Measurements from ENCODE around the gene CCDC102A. TPM values are rescaled to one million over a fixed set of nuclear protein-coding genes. Genes with fewer than 3 reads are reported as not detected.

CCDC102A gene
- total and polyA plus RNA-seq, 2 of the 13 experiments (the other 11 are each of a cell fraction or from before 2014, with no cell fraction given) = 2.1 to 2.8 TPM

GRCh38 chr16:57471852-57472664 lies 64.3 kb downstream of the CCDC102A start (continued):
- TF ChIP-seq SALL2 (CRISPR knock-in tag; IDR thresholded peaks at IDR 0.05) (no peak), PREB (CRISPR knock-in tag; IDR thresholded peaks at IDR 0.05) (no peak), SMC3 (IDR thresholded peaks at IDR 0.05; ENCODE audit: low read length) (no peak), ZNF598 (CRISPR knock-in tag; IDR thresholded peaks at IDR 0.05; ENCODE audit: borderline replicate concordance) (peak; percentile 67), HNF1A (IDR thresholded peaks at IDR 0.05; ENCODE audit: low read depth) (0 out of 2 replicates have a peak, but pooled peaks have one; percentile 14), HNF1A (CRISPR knock-in tag; IDR thresholded peaks at IDR 0.05; ENCODE audit: borderline replicate concordance) (no peak), BORCS8-MEF2B (CRISPR knock-in tag; IDR thresholded peaks at IDR 0.05) (no peak), ELF1 (CRISPR knock-in tag; IDR thresholded peaks at IDR 0.05) (peak; percentile 31; the same call in 1 of the 2 replicates), HHEX (CRISPR knock-in tag; IDR thresholded peaks at IDR 0.05) (no peak), ZNF160 (CRISPR knock-in tag; IDR thresholded peaks at IDR 0.05) (no peak; the same call in 1 of the 2 replicates), NFIB (CRISPR knock-in tag; IDR thresholded peaks at IDR 0.05; ENCODE audit: borderline replicate concordance) (no peak), ZC3H13 (CRISPR knock-in tag; IDR thresholded peaks at IDR 0.05) (peak; percentile 6; the same call in 1 of the 2 replicates), ZNF83 (CRISPR knock-in tag; IDR thresholded peaks at IDR 0.05; ENCODE audit: borderline replicate concordance) (no peak), ZNF18 (CRISPR knock-in tag; IDR thresholded peaks at IDR 0.05; ENCODE audit: insufficient replicate concordance) (no peak), KDM6A (CRISPR knock-in tag; IDR thresholded peaks at IDR 0.05; ENCODE audit: low read depth) (peak; percentile 72), MEIS1 (CRISPR knock-in tag; IDR thresholded peaks at IDR 0.05; ENCODE audit: borderline replicate concordance) (no peak), ZNF331 (CRISPR knock-in tag; IDR thresholded peaks at IDR 0.05) (no peak; the same call in 1 of the 2 replicates), REXO4 (CRISPR knock-in tag; IDR thresholded peaks at IDR 0.05; ENCODE audit: borderline replicate concordance) (no peak), XRCC5 (optimal IDR thresholded peaks at IDR 0.05; ENCODE audit: low read length) (peak; percentile 87), DMTF1 (CRISPR knock-in tag; IDR thresholded peaks at IDR 0.05) (no peak)

Measured in HepG2 (cell line).